Subcutaneous abdominal adipose tissue (tissue), 5 donors: ENCODE measurements around the gene FZD1.

ENCODE experiments used
- H3K27ac ChIP-seq: one replicate; pipeline ENCODE4 v1.7.0; 2013; ENCODE audit warnings: low read depth, mild to moderate bottlenecking, inconsistent platforms, low read length, moderate library complexity
- H3K27me3 ChIP-seq, 5 donors: one replicate each; pipeline ENCODE4 v1.7.0; 2013; ENCODE audit warnings: low read length in 5 of 5, inconsistent platforms in 1 of 5; ENCODE audit not compliant: control insufficient read depth in 5 of 5, insufficient read depth in 4 of 5
- H3K36me3 ChIP-seq, 5 donors: one replicate each; pipeline ENCODE4 v1.7.0; 2013; ENCODE audit warnings: low read length in 5 of 5; ENCODE audit not compliant: control insufficient read depth in 5 of 5, insufficient read depth in 5 of 5
- H3K4me1 ChIP-seq, 5 donors: one replicate each; pipeline ENCODE4 v1.7.0; 2013; ENCODE audit warnings: low read length in 5 of 5, mild to moderate bottlenecking in 3 of 5, moderate library complexity in 1 of 5; ENCODE audit not compliant: control insufficient read depth in 5 of 5, insufficient read depth in 5 of 5
- H3K4me3 ChIP-seq, 5 donors: one replicate each; pipeline ENCODE4 v1.7.0; 2013; ENCODE audit warnings: low read length in 5 of 5, low read depth in 1 of 5
- H3K9ac ChIP-seq, 5 donors: one replicate each; pipeline ENCODE4 v1.7.0; 2013; ENCODE audit warnings: low read length in 5 of 5, mild to moderate bottlenecking in 4 of 5, moderate library complexity in 3 of 5
- H3K9me3 ChIP-seq, 5 donors: one replicate each; pipeline ENCODE4 v1.7.0; 2013; ENCODE audit warnings: low read length in 5 of 5; ENCODE audit not compliant: control insufficient read depth in 5 of 5
- donor health status: healthy.
- donor health status: healthy.
- donor health status: healthy.
- donor health status: healthy.
- donor health status: healthy.

FZD1 gene

DNA sequence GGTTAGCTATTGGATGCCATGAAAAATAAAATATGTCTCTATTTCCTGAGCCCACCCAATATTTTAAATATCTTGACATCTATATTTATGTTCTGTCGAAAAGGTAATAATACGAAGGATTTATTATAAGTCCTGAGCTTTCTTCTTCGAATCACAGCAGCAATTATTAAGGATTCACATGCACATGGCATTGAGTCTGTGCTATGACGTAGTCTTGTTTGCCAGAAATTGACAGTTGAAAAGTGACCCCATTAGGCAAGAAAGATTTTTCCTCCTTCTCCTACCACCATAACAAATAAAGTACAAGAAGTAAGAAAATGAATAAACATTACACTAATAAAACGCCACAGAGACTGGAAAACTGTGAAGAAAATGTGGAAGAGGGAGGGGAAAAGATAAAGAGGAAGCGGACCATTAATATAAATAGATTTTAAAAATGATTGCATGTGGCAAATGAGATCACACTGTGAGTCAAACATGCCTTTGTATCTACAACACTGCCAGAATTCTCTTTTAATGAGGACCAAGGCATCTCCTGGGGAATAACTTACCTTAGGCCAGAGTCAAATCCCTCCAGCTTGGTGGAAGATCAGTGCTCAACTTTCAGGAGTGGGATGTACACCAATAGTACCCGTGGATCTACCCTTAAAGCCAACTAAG lies 21.6 kb downstream of the FZD1 start:
- H3K27ac ChIP-seq: no peak overlapping the region
- H3K9ac ChIP-seq: no peak overlapping the region
- no peak overlapping the region for H3K4me3 ChIP-seq
- peaks cover 0 to 11% (median 6%) of the 10 kb centered on the region in 5 donors for H3K4me1 ChIP-seq
- H3K36me3 ChIP-seq: no peaks in the 10 kb centered on the region
- no peaks in the 10 kb centered on the region for H3K27me3 ChIP-seq
- no peaks in the 10 kb centered on the region for H3K9me3 ChIP-seq

DNA sequence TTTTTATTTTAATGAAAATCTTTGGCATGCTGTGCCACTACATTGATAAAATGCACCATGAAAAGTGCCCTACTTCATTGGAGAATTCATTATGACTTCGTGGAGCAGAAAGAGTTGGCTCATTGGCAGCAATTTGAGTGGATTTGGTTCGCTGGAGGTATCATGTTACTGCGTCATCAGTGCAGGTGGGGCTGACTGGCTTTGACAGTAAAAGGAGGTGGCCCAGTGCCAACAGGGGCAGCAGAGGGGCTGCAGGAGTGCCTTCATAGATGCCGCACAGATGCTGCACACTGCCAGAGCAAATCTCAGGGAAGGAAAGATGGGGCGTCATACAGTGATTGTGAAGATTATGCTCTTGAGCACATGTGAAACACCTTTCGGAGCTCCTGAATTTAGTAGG lies 22.2 kb downstream of the FZD1 start:
- H3K4me1 ChIP-seq: peaks cover 0 to 11% (median 6%) of the 10 kb centered on the region in 5 donors
- H3K9ac ChIP-seq: no peak overlapping the region
- no peaks in the 10 kb centered on the region for H3K9me3 ChIP-seq
- no peaks in the 10 kb centered on the region for H3K36me3 ChIP-seq
- no peak overlapping the region for H3K4me3 ChIP-seq
- no peaks in the 10 kb centered on the region for H3K27me3 ChIP-seq
- no peak overlapping the region for H3K27ac ChIP-seq

- no peak overlapping the region for H3K4me3 ChIP-seq
- no peak overlapping the region for H3K27ac ChIP-seq
- H3K4me1 ChIP-seq: peaks cover 0 to 11% (median 6%) of the 10 kb centered on the region in 5 donors
- H3K27me3 ChIP-seq: no peaks in the 10 kb centered on the region
- H3K36me3 ChIP-seq: no peaks in the 10 kb centered on the region
- no peak overlapping the region for H3K9ac ChIP-seq
- H3K9me3 ChIP-seq: no peaks in the 10 kb centered on the region
Measured at GRCh38 chr7:91287371-91288084, 23.3 kb downstream of the FZD1 start.

DNA sequence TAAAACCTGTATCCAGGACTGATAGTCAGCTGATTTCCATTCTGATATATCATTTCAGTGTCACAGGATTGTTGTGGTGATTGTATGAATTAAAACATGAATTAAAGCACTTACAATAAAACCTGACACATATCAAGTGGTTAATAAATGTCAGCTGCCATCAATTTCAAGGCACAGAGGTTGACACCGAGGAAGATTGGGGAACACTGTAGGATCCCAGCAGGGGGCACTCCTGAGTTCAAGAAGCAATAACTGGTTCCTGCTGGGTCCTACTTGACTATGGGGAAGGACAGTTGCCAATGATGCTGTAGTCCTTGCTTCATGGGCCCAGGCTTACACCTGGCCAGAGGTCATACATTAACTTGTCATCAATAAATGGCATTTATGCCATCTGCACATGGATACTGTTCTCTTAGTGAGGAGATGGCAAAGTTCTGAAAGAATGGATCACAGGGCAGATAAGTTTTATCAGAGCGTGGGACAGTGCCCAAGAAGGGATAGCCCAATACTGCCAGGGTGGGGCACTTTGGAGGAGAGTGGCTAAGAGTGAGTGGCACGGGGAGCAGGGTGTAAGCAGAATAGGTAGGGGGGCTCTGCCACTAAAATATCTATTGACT lies 24.1 kb downstream of the FZD1 start:
- no peaks in the 10 kb centered on the region for H3K9me3 ChIP-seq
- no peak overlapping the region for H3K27ac ChIP-seq
- H3K36me3 ChIP-seq: no peaks in the 10 kb centered on the region
- H3K4me3 ChIP-seq: no peak overlapping the region
- H3K27me3 ChIP-seq: no peaks in the 10 kb centered on the region
- peaks cover 0 to 11% (median 6%) of the 10 kb centered on the region in 5 donors for H3K4me1 ChIP-seq
- no peak overlapping the region for H3K9ac ChIP-seq

DNA sequence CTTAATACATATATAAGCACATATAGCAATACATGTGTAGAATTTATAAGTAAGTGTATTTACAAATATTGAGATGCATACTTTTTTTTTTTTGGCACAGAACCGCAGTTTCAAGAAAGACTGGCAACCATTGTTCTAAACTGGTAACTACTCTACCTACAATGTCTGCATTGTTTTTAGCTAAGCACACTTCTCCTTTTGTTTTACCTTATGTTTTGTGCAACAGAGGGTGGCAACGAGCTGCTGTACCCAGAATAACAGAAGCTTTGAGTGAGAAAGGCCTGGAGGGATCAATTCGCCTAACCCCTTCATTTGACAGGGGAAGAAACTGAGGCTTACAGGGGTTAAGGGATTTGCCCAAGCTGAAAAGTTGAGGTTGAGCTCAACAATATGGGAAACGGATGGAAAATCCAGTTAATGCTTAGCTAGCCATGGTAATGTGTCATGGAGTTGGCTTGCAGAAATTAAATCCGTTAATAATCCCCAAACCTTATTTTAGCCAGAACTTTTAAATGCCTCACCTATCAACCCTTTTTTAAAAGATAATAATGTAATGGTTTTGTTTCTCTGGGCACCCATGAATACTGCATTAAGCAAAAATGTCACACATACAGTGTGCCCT lies 25.5 kb downstream of the FZD1 start:
- H3K9ac ChIP-seq: no peak overlapping the region
- peaks cover 0 to 11% (median 6%) of the 10 kb centered on the region in 5 donors for H3K4me1 ChIP-seq
- H3K27ac ChIP-seq: no peak overlapping the region
- no peaks in the 10 kb centered on the region for H3K36me3 ChIP-seq
- H3K9me3 ChIP-seq: no peaks in the 10 kb centered on the region
- no peak overlapping the region for H3K4me3 ChIP-seq
- no peaks in the 10 kb centered on the region for H3K27me3 ChIP-seq

- no peak overlapping the region for H3K27ac ChIP-seq
- no peaks in the 10 kb centered on the region for H3K27me3 ChIP-seq
- peaks cover 0 to 5% (median 4%) of the 10 kb centered on the region in 5 donors for H3K4me1 ChIP-seq
- H3K36me3 ChIP-seq: no peaks in the 10 kb centered on the region
- no peaks in the 10 kb centered on the region for H3K9me3 ChIP-seq
- H3K9ac ChIP-seq: no peak overlapping the region
- H3K4me3 ChIP-seq: no peak overlapping the region
Measured at GRCh38 chr7:91291302-91291701, 27.1 kb downstream of the FZD1 start.

GRCh38 chr7:91291902-91292301 lies 27.7 kb downstream of the FZD1 start:
- Histone ChIP-seq H3K27ac (no peak overlapping the region), H3K9ac (no peak overlapping the region), H3K4me1 (peaks cover 0 to 4% (median 0%) of the 10 kb centered on the region in 5 donors), H3K36me3 (no peaks in the 10 kb centered on the region), H3K4me3 (no peak overlapping the region), H3K9me3 (no peaks in the 10 kb centered on the region), H3K27me3 (no peaks in the 10 kb centered on the region)

GRCh38 chr7:91292506-91292905 lies 28.3 kb downstream of the FZD1 start:
- peaks cover 0 to 3% (median 0%) of the 10 kb centered on the region in 5 donors for H3K4me1 ChIP-seq
- no peaks in the 10 kb centered on the region for H3K36me3 ChIP-seq
- no peak overlapping the region for H3K27ac ChIP-seq
- H3K4me3 ChIP-seq: no peak overlapping the region
- H3K27me3 ChIP-seq: no peaks in the 10 kb centered on the region
- no peaks in the 10 kb centered on the region for H3K9me3 ChIP-seq
- no peak overlapping the region for H3K9ac ChIP-seq

GRCh38 chr7:91293136-91293535 lies 28.9 kb downstream of the FZD1 start:
- Histone ChIP-seq H3K9ac (no peak overlapping the region), H3K36me3 (no peaks in the 10 kb centered on the region), H3K9me3 (no peaks in the 10 kb centered on the region), H3K27me3 (no peaks in the 10 kb centered on the region), H3K4me1 (no peaks in the 10 kb centered on the region), H3K4me3 (no peak overlapping the region), H3K27ac (no peak overlapping the region)

GRCh38 chr7:91293840-91294239 lies 29.6 kb downstream of the FZD1 start:
- H3K9ac ChIP-seq: no peak overlapping the region
- no peak overlapping the region for H3K4me3 ChIP-seq
- no peaks in the 10 kb centered on the region for H3K4me1 ChIP-seq
- H3K27me3 ChIP-seq: no peaks in the 10 kb centered on the region
- H3K9me3 ChIP-seq: no peaks in the 10 kb centered on the region
- H3K36me3 ChIP-seq: no peaks in the 10 kb centered on the region
- H3K27ac ChIP-seq: no peak overlapping the region
